ENCODE results near the gene SERPINF2. TPM values are rescaled to one million over a fixed set of nuclear protein-coding genes. Genes with fewer than 3 reads are reported as not detected.
"Not testable (repeated sequence)": the region's sequence is repeated elsewhere in the genome, so short reads cannot be mapped to it uniquely, and the experiment has no call there.

SERPINF2 gene
- total RNA-seq, 2 experiments from 2014 or later = 0.23 to 0.55 TPM

DNA sequence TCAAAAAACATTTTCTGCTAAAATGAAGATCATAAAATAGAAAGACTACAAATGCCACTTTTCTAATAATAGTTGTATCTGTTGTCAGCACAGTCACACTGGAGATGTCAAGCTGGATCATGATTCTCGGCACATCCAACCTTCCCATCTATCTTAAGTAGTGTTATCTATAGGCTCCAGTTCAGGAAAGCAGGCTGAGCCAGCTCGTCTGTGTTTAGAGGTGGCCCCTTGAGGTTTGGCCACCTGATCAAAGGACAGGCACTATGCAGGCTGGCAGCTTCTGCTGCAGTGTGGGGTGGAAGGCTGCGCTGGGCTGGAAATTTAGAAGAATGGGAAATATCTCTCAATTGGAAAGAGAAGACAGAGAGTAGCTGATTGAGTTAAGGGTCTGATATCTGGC lies 54.7 kb downstream of the SERPINF2 start:
- H3K4me1 Mint-ChIP-seq = peaks cover 3% of the 10 kb centered on the region
- no peak for DNase-seq
- no peak overlapping the region for H3K4me3 Mint-ChIP-seq
- H3K27me3 Mint-ChIP-seq = no peaks in the 10 kb centered on the region
- no peak overlapping the region for H3K27ac Mint-ChIP-seq
- POLR2A ChIA-PET = interaction anchor here (1.8 kb wide), 1 partner anchor 33 kb away, joined by 5 read pairs; the partner anchor contains the start of genes RPA1 and SMYD4
- no peaks in the 10 kb centered on the region for H3K9me3 Mint-ChIP-seq
- peaks cover 26% of the 10 kb centered on the region for H3K36me3 Mint-ChIP-seq (ENCODE audit: low read depth)
- CTCF ChIA-PET = interaction anchor here (1.0 to 1.5 kb wide), 4 partner anchors 13 to 432 kb away, joined by 3 to 7 read pairs (median 4); no protein-coding TSS in a partner anchor

- H3K4me3 Mint-ChIP-seq, H3K27ac Mint-ChIP-seq, H3K9me3 Mint-ChIP-seq, DNase-seq, H3K27me3 Mint-ChIP-seq, H3K4me1 Mint-ChIP-seq: not testable (repeated sequence)
- ChIA-PET POLR2A (interaction anchor here (1.8 kb wide), 1 partner anchor 32 kb away, joined by 5 read pairs; the partner anchor contains the start of genes RPA1 and SMYD4), CTCF (interaction anchor here (1.2 to 1.5 kb wide), 2 partner anchors 67 to 432 kb away, joined by 3 to 4 read pairs; no protein-coding TSS in a partner anchor)
- H3K36me3 Mint-ChIP-seq (ENCODE audit: low read depth) = peaks cover 26% of the 10 kb centered on the region
Observed at GRCh38 chr17:1797846-1798245, 55.2 kb downstream of the SERPINF2 start.

GRCh38 chr17:1800240-1800639 lies 57.6 kb downstream of the SERPINF2 start:
- no peaks in the 10 kb centered on the region for H3K9me3 Mint-ChIP-seq
- no peak for DNase-seq
- peaks cover 34% of the 10 kb centered on the region for H3K36me3 Mint-ChIP-seq (ENCODE audit: low read depth)
- ChIA-PET CTCF (interaction anchor here (1.1 to 1.2 kb wide), 2 partner anchors 15 to 151 kb away, joined by 3 to 4 read pairs; partner anchors contain the start of gene RILP), POLR2A (interaction anchor here (0.8 to 1.1 kb wide), 2 partner anchors 23 to 30 kb away, joined by 3 to 5 read pairs; no protein-coding TSS in a partner anchor)
- H3K27ac Mint-ChIP-seq = no peak overlapping the region
- H3K4me1 Mint-ChIP-seq = peaks cover 3% of the 10 kb centered on the region
- no peaks in the 10 kb centered on the region for H3K27me3 Mint-ChIP-seq
- no peak overlapping the region for H3K4me3 Mint-ChIP-seq

- DNase-seq = no peak
- no peak overlapping the region for H3K27ac Mint-ChIP-seq
- peaks cover 34% of the 10 kb centered on the region for H3K36me3 Mint-ChIP-seq (ENCODE audit: low read depth)
- ChIA-PET POLR2A (interaction anchor here (1.1 kb wide), 1 partner anchor 31 kb away, joined by 5 read pairs; no protein-coding TSS in a partner anchor), CTCF (no interaction called here)
- H3K27me3 Mint-ChIP-seq = no peaks in the 10 kb centered on the region
- H3K4me1 Mint-ChIP-seq = peaks cover 3% of the 10 kb centered on the region
- no peak overlapping the region for H3K4me3 Mint-ChIP-seq
- no peaks in the 10 kb centered on the region for H3K9me3 Mint-ChIP-seq
Observed at GRCh38 chr17:1800712-1801111, 58.0 kb downstream of the SERPINF2 start.

DNA sequence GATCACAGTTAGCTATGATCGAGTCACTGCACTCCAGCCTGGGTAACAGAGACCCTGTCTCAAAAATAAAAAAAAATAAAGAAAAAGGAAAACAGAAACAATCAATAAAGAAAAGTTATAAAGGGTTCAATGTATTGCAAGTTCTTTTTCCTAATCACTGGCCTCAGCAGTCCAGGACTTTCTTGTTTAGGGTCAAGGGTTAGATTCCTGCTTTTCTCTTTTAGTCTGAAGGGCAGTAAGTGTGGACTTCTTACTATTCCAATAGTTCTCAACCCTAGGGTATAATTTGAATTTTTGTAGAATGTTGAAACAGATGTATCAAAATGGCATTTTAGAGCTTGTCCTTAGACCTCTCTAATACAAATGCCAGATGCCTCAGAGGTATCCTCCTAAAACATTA lies 59.8 kb downstream of the SERPINF2 start:
- Mint-ChIP-seq H3K27me3 (no peaks in the 10 kb centered on the region), H3K9me3 (no peaks in the 10 kb centered on the region), H3K27ac (no peak overlapping the region), H3K4me3 (no peak overlapping the region), H3K4me1 (no peaks in the 10 kb centered on the region), H3K36me3 (ENCODE audit: low read depth) (peaks cover 30% of the 10 kb centered on the region)
- POLR2A ChIA-PET = no interaction called here
- CTCF ChIA-PET = interaction anchor here (1.2 kb wide), 1 partner anchor 81 kb away, joined by 5 read pairs; no protein-coding TSS in a partner anchor
- DNase-seq = no peak

- H3K27me3 Mint-ChIP-seq = no peaks in the 10 kb centered on the region
- POLR2A ChIA-PET = no interaction called here
Observed at GRCh38 chr17:1803280-1803679, 60.6 kb downstream of the SERPINF2 start.

More at GRCh38 chr17:1803280-1803679, 60.6 kb downstream of the SERPINF2 start:
- Mint-ChIP-seq H3K36me3 (ENCODE audit: low read depth) (peaks cover 28% of the 10 kb centered on the region), H3K9me3 (no peaks in the 10 kb centered on the region), H3K4me3 (no peak overlapping the region), H3K27ac (no peak overlapping the region), H3K4me1 (no peaks in the 10 kb centered on the region)
- CTCF ChIA-PET = interaction anchor here (0.8 kb wide), 1 partner anchor 154 kb away, joined by 4 read pairs; the partner anchor contains the start of gene RILP
- no peak for DNase-seq

Other genes with a start within 250 kb of the SERPINF2 start
- gene INPP5K, start 226.3 kb upstream of the SERPINF2 start, total RNA-seq = 10 to 100 TPM; 52.4 to 58.1 TPM
- gene PITPNA, start 180.1 kb upstream of the SERPINF2 start, total RNA-seq = 10 to 100 TPM; 46.4 to 47.8 TPM
- under 1 TPM; 0.73 to 0.85 TPM for gene SLC43A2, start 114.0 kb upstream of the SERPINF2 start, total RNA-seq
- 1 to 10 TPM; 2.8 to 3.2 TPM for gene SCARF1, start 97.1 kb upstream of the SERPINF2 start, total RNA-seq
- 1 to 10 TPM; 7.5 to 8.7 TPM for gene RILP, start 93.0 kb upstream of the SERPINF2 start, total RNA-seq
- gene PRPF8, start 58.0 kb upstream of the SERPINF2 start, total RNA-seq = 100 to 1,000 TPM; 264 to 267 TPM
- gene TLCD2, start 32.5 kb upstream of the SERPINF2 start, total RNA-seq = under 1 TPM; 0.65 to 0.75 TPM
- 10 to 100 TPM; 33.3 to 35.1 TPM for gene WDR81, start 18.2 kb upstream of the SERPINF2 start, total RNA-seq
- not detected for gene SERPINF1, start 19.2 kb downstream of the SERPINF2 start, total RNA-seq
- 10 to 100 TPM; 27.4 to 29.3 TPM for gene SMYD4, start 87.0 kb downstream of the SERPINF2 start, total RNA-seq
- 100 to 1,000 TPM; 176 to 186 TPM for gene RPA1, start 87.1 kb downstream of the SERPINF2 start, total RNA-seq